ENCODE measurements around the gene LOX. TPM values are rescaled to one million over a fixed set of nuclear protein-coding genes. Genes with fewer than 3 reads are reported as not detected.

Gene LOX
- total and polyA plus RNA-seq, 11 donors: 1.1 to 23.2 (median 3.3) TPM

- intact Hi-C loops (cut with DNase I): no loop called here
- no peaks in the 10 kb centered on the region for H3K36me3 ChIP-seq
- ATAC-seq (no peak), DNase-seq (no peak)
- H3K27ac ChIP-seq: no peak overlapping the region
- H3K9me3 ChIP-seq: peaks cover 0 to 12% (median 1%) of the 10 kb centered on the region in 12 donors
- H3K4me1 ChIP-seq: no peaks in the 10 kb centered on the region
- 83 to 91% (median 86%) methylated on average over 3 of the region's 3 CpGs for WGBS, 4 donors
- no peak overlapping the region for H3K4me3 ChIP-seq
- H3K27me3 ChIP-seq: no peaks in the 10 kb centered on the region
- TF ChIP-seq CTCF (IDR thresholded peaks at IDR 0.05) (no peak), POLR2A (IDR thresholded peaks at IDR 0.05) (no peak)
Measured at GRCh38 chr5:122040636-122041302, 37.3 kb downstream of the LOX start.

- DNase-seq: no peak
Measured at GRCh38 chr5:122036326-122036725, 41.7 kb downstream of the LOX start.

GRCh38 chr5:122035913-122036312, 42.1 kb downstream of the LOX start:
- DNase-seq (no peak), ATAC-seq (no peak)
- intact Hi-C loops (cut with DNase I): no loop called here
- Histone ChIP-seq H3K27ac (no peak overlapping the region), H3K36me3 (peaks cover 0 to 2% (median 0%) of the 10 kb centered on the region in 9 donors), H3K4me1 (no peaks in the 10 kb centered on the region), H3K27me3 (no peaks in the 10 kb centered on the region), H3K4me3 (no peak overlapping the region), H3K9me3 (no peaks in the 10 kb centered on the region)
- 43 to 67% (median 55%) methylated on average over 2 of the region's 2 CpGs for WGBS, 4 donors
- TF ChIP-seq POLR2A (IDR thresholded peaks at IDR 0.05) (no peak), CTCF (IDR thresholded peaks at IDR 0.05) (no peak)

More at GRCh38 chr5:122036326-122036725, 41.7 kb downstream of the LOX start:
- Histone ChIP-seq H3K9me3 (no peaks in the 10 kb centered on the region), H3K4me1 (no peaks in the 10 kb centered on the region), H3K27ac (no peak overlapping the region), H3K36me3 (no peaks in the 10 kb centered on the region), H3K4me3 (no peak overlapping the region), H3K27me3 (no peaks in the 10 kb centered on the region)
- intact Hi-C loops (cut with DNase I): no loop called here
- no peak for ATAC-seq
- WGBS, 4 donors: 77 to 89% (median 81%) methylated on average over 4 of the region's 4 CpGs
- TF ChIP-seq CTCF (IDR thresholded peaks at IDR 0.05) (no peak), POLR2A (IDR thresholded peaks at IDR 0.05) (no peak)

- Histone ChIP-seq H3K27me3 (no peaks in the 10 kb centered on the region), H3K9me3 (no peaks in the 10 kb centered on the region), H3K27ac (no peak overlapping the region), H3K4me3 (no peak overlapping the region), H3K4me1 (no peaks in the 10 kb centered on the region), H3K36me3 (peaks cover 0 to 41% (median 10%) of the 10 kb centered on the region in 9 donors)
- TF ChIP-seq POLR2A (IDR thresholded peaks at IDR 0.05) (no peak), CTCF (IDR thresholded peaks at IDR 0.05) (no peak)
- DNase-seq (no peak), ATAC-seq (no peak)
- intact Hi-C loops (cut with DNase I): no loop called here
- 91 to 94% (median 92%) methylated on average over 2 of the region's 2 CpGs for WGBS, 4 donors
Measured at GRCh38 chr5:122031836-122032235, 46.2 kb downstream of the LOX start.
